HG02981 (cell line): ENCODE data around the gene FBXO42.
A peak's percentile ranks its signal among the peaks of the same experiment; 100 is the strongest.
"Not testable (repeated sequence)": the region's sequence is repeated elsewhere in the genome, so short reads cannot be mapped to it uniquely, and the experiment has no call there.

Experiments
- ATAC-seq: cut with Tn5 transposase; IDR thresholded peaks from one replicate; pipeline ENCODE4 v1.9.1; 2021; ENCODE audit warnings: mild to moderate bottlenecking, moderate library complexity; ENCODE audit not compliant: unreplicated experiment

FBXO42 gene

GRCh38 chr1:16372535-16373285 is 20.4 kb upstream of the FBXO42 start:
- ATAC-seq: no peak

- no peak for ATAC-seq
These were observed 19.4 kb upstream of the FBXO42 start for GRCh38 chr1:16371725-16372124.

GRCh38 chr1:16369821-16370220 is 17.5 kb upstream of the FBXO42 start:
- no peak for ATAC-seq

- no peak for ATAC-seq
These were observed 15.9 kb upstream of the FBXO42 start for GRCh38 chr1:16367968-16368890.

GRCh38 chr1:16367258-16367967 is 15.1 kb upstream of the FBXO42 start:
- ATAC-seq: peak; percentile 49

GRCh38 chr1:16366722-16367257 is 14.5 kb upstream of the FBXO42 start, which contains the start of gene SZRD1:
Gene SZRD1, plus strand, starts transcription at chr1:16367242. Its CDS starts 16 bp downstream, at chr1:16367258.
- peak; percentile 82 for ATAC-seq

- ATAC-seq: not testable (repeated sequence)
These were observed 12.8 kb upstream of the FBXO42 start for GRCh38 chr1:16365146-16365498.

- no peak for ATAC-seq
These were observed 4.6 kb upstream of the FBXO42 start for GRCh38 chr1:16356867-16357266.

- ATAC-seq: no peak
These were observed 2.3 kb upstream of the FBXO42 start for GRCh38 chr1:16354619-16355018.

GRCh38 chr1:16352842-16353535 is 709 bp upstream of the FBXO42 start:
- no peak for ATAC-seq

GRCh38 chr1:16351456-16351993 is 755 bp downstream of the FBXO42 start:
- ATAC-seq: no peak

- no peak for ATAC-seq
These were observed 2.4 kb downstream of the FBXO42 start for GRCh38 chr1:16349847-16350406.

- no peak for ATAC-seq
These were observed 3.7 kb downstream of the FBXO42 start for GRCh38 chr1:16348414-16349182.

GRCh38 chr1:16343276-16343675 is 9.0 kb downstream of the FBXO42 start:
- not testable (repeated sequence) for ATAC-seq

GRCh38 chr1:16342331-16343062 is 9.8 kb downstream of the FBXO42 start:
- ATAC-seq: no peak

GRCh38 chr1:16340673-16341072 is 11.6 kb downstream of the FBXO42 start:
- ATAC-seq: no peak

GRCh38 chr1:16338961-16339360 is 13.3 kb downstream of the FBXO42 start:
- ATAC-seq: no peak

- no peak for ATAC-seq
These were observed 17.5 kb downstream of the FBXO42 start for GRCh38 chr1:16334655-16335340.
